OCI-LY1 (cell line): ENCODE results near the gene TUBGCP5.

Experiments
- EZH2 ChIP-seq: fragments of 200-600 bp; sonication (generic), shearing (Covaris generic); IDR thresholded peaks from 2 replicates; pipeline ENCODE4 v1.8.0; 2017; ENCODE audit warnings: borderline replicate concordance, mixed run types, mild to moderate bottlenecking, antibody characterized with exemption, low read length, moderate library complexity, mixed read lengths
- TF ChIP-seq, protein P1 (sequence below): fragments of 200-600 bp; sonication (generic), shearing (Covaris generic); IDR thresholded peaks from 2 replicates; pipeline ENCODE4 v1.5.1; 2017; ENCODE audit warnings: mild to moderate bottlenecking, antibody characterized with exemption, low read length, moderate library complexity, mixed read lengths

DNA sequence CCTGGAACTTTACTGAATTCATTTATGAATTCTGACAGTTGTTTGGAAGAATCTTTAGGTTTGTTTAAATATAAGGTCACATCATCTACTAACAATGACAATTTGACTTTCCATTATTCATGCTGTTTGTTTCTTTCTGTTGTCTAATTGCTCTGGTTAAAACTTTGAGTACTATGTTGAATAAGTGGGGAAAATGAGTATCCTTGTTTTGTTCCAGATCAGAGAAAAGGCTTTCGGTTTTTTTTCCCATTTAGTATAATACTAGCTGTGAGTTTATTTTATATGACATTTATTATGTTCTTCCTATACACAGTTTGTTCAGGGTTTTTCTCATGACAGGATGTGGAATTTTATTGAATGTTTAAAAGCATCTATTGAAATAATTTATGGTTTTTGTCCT lies 11.3 kb upstream of the TUBGCP5 start:
- TF ChIP-seq, protein P1, sequence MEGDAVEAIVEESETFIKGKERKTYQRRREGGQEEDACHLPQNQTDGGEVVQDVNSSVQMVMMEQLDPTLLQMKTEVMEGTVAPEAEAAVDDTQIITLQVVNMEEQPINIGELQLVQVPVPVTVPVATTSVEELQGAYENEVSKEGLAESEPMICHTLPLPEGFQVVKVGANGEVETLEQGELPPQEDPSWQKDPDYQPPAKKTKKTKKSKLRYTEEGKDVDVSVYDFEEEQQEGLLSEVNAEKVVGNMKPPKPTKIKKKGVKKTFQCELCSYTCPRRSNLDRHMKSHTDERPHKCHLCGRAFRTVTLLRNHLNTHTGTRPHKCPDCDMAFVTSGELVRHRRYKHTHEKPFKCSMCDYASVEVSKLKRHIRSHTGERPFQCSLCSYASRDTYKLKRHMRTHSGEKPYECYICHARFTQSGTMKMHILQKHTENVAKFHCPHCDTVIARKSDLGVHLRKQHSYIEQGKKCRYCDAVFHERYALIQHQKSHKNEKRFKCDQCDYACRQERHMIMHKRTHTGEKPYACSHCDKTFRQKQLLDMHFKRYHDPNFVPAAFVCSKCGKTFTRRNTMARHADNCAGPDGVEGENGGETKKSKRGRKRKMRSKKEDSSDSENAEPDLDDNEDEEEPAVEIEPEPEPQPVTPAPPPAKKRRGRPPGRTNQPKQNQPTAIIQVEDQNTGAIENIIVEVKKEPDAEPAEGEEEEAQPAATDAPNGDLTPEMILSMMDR = no peak
- no peak for TF ChIP-seq EZH2
